K562 (cell line): ENCODE measurements around the gene PLAC1. TPM values are rescaled to one million over a fixed set of nuclear protein-coding genes. Genes with fewer than 3 reads are reported as not detected.

Source experiments
- ATF7 ChIP-seq: fragments of 450-650 bp; IDR thresholded peaks from 2 replicates; pipeline ENCODE4 v1.7.1; 2014; ENCODE audit warnings: mild to moderate bottlenecking, moderate library complexity
- CBFA2T2 ChIP-seq: fragments of 450-650 bp; conservative IDR thresholded peaks from 2 replicates; pipeline ENCODE4 v1.6.1; 2017; ENCODE audit warnings: mild to moderate bottlenecking
- CBX3 ChIP-seq, 2 experiments: IDR thresholded peaks; 1 replicate in 1 of 2; 2 replicates in 1 of 2; pipeline ENCODE4 v1.6.1; 2012; ENCODE audit warnings: inconsistent platforms in 2 of 2, low read length in 2 of 2, borderline replicate concordance in 1 of 2, control low read depth in 1 of 2
- E4F1 ChIP-seq: fragments of 250-450 bp; sonication (Bioruptor Pico); IDR thresholded peaks from 2 replicates; pipeline ENCODE4 v1.5.0; 2021; ENCODE audit warnings: mild to moderate bottlenecking, borderline replicate concordance
- ETV1 ChIP-seq: fragments of 450-650 bp; conservative IDR thresholded peaks from 2 replicates; pipeline ENCODE4 v1.6.1; 2016; ENCODE audit warnings: missing genetic modification characterization, control low read depth, low read depth, missing compliant biosample characterization
- ETV5 ChIP-seq: sonication (generic); formaldehyde crosslinking; IDR thresholded peaks from 2 replicates; pipeline ENCODE4 v1.4.0; 2020; ENCODE audit warnings: low read depth, mild to moderate bottlenecking, missing genetic modification reagents
- FOXA3 ChIP-seq, 2 experiments: fragments of 450-650 bp in 1 of 2; sonication (generic) in 1 of 2; formaldehyde crosslinking; IDR thresholded peaks in 1 of 2; conservative IDR thresholded peaks in 1 of 2; 2 replicates each; pipeline versions ENCODE4 v1.4.0 to v1.8.0; 2020 to 2022; ENCODE audit warnings: mild to moderate bottlenecking in 2 of 2, missing genetic modification reagents in 1 of 2
- HNRNPH1 ChIP-seq: fragments of 200-400 bp; formaldehyde crosslinking; optimal IDR thresholded peaks from 2 replicates; pipeline ENCODE3; 2017; ENCODE audit warnings: low read depth, mild to moderate bottlenecking, low read length, moderate library complexity
- MXI1 ChIP-seq: IDR thresholded peaks from 2 replicates; pipeline ENCODE4 v1.6.1; 2011; ENCODE audit warnings: low read depth, mild to moderate bottlenecking, improper control_type of control experiment, low read length
- NCOA2 ChIP-seq, 2 experiments: fragments of 450-650 bp; IDR thresholded peaks; 2 replicates each; pipeline ENCODE4 v1.6.1; 2018; ENCODE audit warnings: mild to moderate bottlenecking in 2 of 2, moderate library complexity in 1 of 2; ENCODE audit not compliant: partially characterized antibody in 2 of 2
- PPARD ChIP-seq: fragments of 250-450 bp; sonication (Bioruptor Pico); IDR thresholded peaks from 2 replicates; pipeline ENCODE4 v1.8.0; 2022; ENCODE audit warnings: inconsistent platforms, mild to moderate bottlenecking, moderate library complexity
- RBFOX2 ChIP-seq: fragments of 200-400 bp; formaldehyde crosslinking; IDR thresholded peaks from 2 replicates; pipeline ENCODE4 v1.6.1; 2017; ENCODE audit warnings: low read depth, mild to moderate bottlenecking, low read length, moderate library complexity
- RBM14 ChIP-seq: fragments of 200-400 bp; formaldehyde crosslinking; IDR thresholded peaks from 2 replicates; pipeline ENCODE4 v1.6.1; 2018; ENCODE audit warnings: low read depth, mild to moderate bottlenecking, low read length, moderate library complexity, borderline replicate concordance; ENCODE audit not compliant: insufficient read depth
- SIX5 ChIP-seq, 2 experiments: IDR thresholded peaks; 2 replicates each; pipeline ENCODE4 v1.6.1; 2011; ENCODE audit warnings: low read length in 2 of 2, borderline replicate concordance in 1 of 2, low read depth in 1 of 2, mild to moderate bottlenecking in 1 of 2, moderate library complexity in 1 of 2; ENCODE audit not compliant: insufficient read depth in 1 of 2
- SMARCA5 ChIP-seq: fragments of 450-650 bp; IDR thresholded peaks from 2 replicates; pipeline ENCODE4 v1.6.1; 2016
- TARDBP ChIP-seq: fragments of 450-650 bp; IDR thresholded peaks from 2 replicates; pipeline ENCODE4 v1.6.1; 2016
- TRIM24 ChIP-seq, 2 experiments: fragments of 450-650 bp; IDR thresholded peaks; 2 replicates each; pipeline ENCODE4 v1.6.1; 2016
- U2AF2 ChIP-seq: fragments of 200-400 bp; formaldehyde crosslinking; optimal IDR thresholded peaks from 2 replicates; pipeline ENCODE3; 2017; ENCODE audit warnings: low read depth, mild to moderate bottlenecking, low read length
- ZNF165 ChIP-seq: fragments of 250-450 bp; sonication (Bioruptor Pico); IDR thresholded peaks from 2 replicates; pipeline ENCODE4 v1.4.0; 2020; ENCODE audit warnings: borderline replicate concordance
- ZNF445 ChIP-seq: fragments of 250-450 bp; sonication (Bioruptor Pico); IDR thresholded peaks from 2 replicates; pipeline ENCODE4 v1.4.0; 2020; ENCODE audit warnings: low read depth, mild to moderate bottlenecking, moderate library complexity
- ZNF586 ChIP-seq: fragments of 450-650 bp; formaldehyde crosslinking; conservative IDR thresholded peaks from 2 replicates; pipeline ENCODE4 v1.4.0; 2020; ENCODE audit warnings: mild to moderate bottlenecking, moderate library complexity
- polyA plus RNA-seq, 8 experiments: library from polyadenylated mRNA; depleted of rRNA in 4 of 8; stranded (reverse) in 5 of 8; unstranded in 3 of 8; fragments of >200 nt; fragmentation: Nextera tagmentation in 2 of 8; fragmentation: Illumina TruSeq in 1 of 8; extraction: Ambion mirVana in 2 of 8; extraction: Trizol in 1 of 8; gene quantifications; 2 replicates each; pipeline versions ENCODE4 v1.2.1 to v1.2.3, GENCODE V29; 2011 to 2014; ENCODE audit warnings: inconsistent platforms in 1 of 8, missing spikeins in 1 of 8
- total RNA-seq, 7 experiments: library from RNA; depleted of rRNA in 6 of 7; stranded (reverse); fragments of >200 nt in 6 of 7; fragmentation: Illumina TruSeq in 2 of 7; extraction: Trizol in 2 of 7; gene quantifications; 2 replicates each; pipeline versions ENCODE4 v1.2.1 to v1.2.3, GENCODE V29; 2011 to 2021; ENCODE audit warnings: low replicate concordance in 1 of 7
- TF ChIP-seq, protein P1 (sequence below), 2 experiments: fragments of 200-800 bp in 1 of 2; sonication (Bioruptor generic) in 1 of 2; sonication (generic) in 1 of 2; formaldehyde crosslinking in 1 of 2; IDR thresholded peaks in 1 of 2; conservative IDR thresholded peaks in 1 of 2; 2 replicates each; pipeline versions ENCODE4 v1.5.0 to v1.6.1; 2016 to 2020; ENCODE audit warnings: missing compliant biosample characterization in 1 of 2, missing genetic modification characterization in 1 of 2, missing genetic modification reagents in 1 of 2
- TF ChIP-seq, protein P2 (sequence below): sonication (generic); formaldehyde crosslinking; IDR thresholded peaks from 2 replicates; pipeline ENCODE4 v1.8.0; 2022; ENCODE audit warnings: mild to moderate bottlenecking, missing genetic modification reagents, borderline replicate concordance

The PLAC1 gene
- total and polyA plus RNA-seq, 9 of the 15 experiments (the other 6 are each of a cell fraction or from before 2014, with no cell fraction given): 0.82 to 9.1 (median 1.7) TPM

DNA sequence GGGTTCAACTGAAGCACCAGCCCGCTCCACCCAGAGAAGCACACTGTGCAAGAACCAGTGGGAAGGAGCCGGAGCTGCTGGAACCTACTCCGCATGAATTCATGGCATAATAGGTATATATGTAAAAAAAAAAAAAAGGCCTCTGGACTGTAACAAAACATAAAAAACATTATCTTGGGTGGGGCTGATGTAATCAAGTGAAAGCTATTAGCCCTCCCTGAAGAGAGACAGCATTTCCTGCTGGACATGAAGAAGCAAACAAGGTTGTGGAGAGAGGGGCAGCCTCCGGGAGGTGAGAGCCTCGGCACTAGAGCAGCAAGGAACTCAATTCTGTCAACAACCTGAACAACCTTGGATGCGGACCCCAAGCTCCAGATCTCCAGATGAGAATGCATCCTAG lies 50.7 kb downstream of the PLAC1 start (continued):
- no peak for TF ChIP-seq ETV5
- no peak for TF ChIP-seq ZNF445 (CRISPR knock-in tag)
- TF ChIP-seq MXI1: no peak
- no peak for TF ChIP-seq E4F1 (CRISPR knock-in tag)
- TF ChIP-seq, protein P1, sequence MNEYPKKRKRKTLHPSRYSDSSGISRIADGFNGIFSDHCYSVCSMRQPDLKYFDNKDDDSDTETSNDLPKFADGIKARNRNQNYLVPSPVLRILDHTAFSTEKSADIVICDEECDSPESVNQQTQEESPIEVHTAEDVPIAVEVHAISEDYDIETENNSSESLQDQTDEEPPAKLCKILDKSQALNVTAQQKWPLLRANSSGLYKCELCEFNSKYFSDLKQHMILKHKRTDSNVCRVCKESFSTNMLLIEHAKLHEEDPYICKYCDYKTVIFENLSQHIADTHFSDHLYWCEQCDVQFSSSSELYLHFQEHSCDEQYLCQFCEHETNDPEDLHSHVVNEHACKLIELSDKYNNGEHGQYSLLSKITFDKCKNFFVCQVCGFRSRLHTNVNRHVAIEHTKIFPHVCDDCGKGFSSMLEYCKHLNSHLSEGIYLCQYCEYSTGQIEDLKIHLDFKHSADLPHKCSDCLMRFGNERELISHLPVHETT (CRISPR knock-in tag; conservative IDR thresholded peaks at IDR 0.05 in 1 of 2, IDR thresholded peaks at IDR 0.05 in 1 of 2): no peak
- peak; percentile 44; the same call in 1 of the 2 replicates for TF ChIP-seq ATF7
- TF ChIP-seq NCOA2 (IDR thresholded peaks at IDR 0.05; ENCODE audit: partially characterized antibody in 2 of 2): no peak
- no peak for TF ChIP-seq SIX5 (IDR thresholded peaks at IDR 0.05; ENCODE audit: borderline replicate concordance in 1 of 2, insufficient read depth in 1 of 2, low read depth in 1 of 2, low read length in 2 of 2)
- no peak for TF ChIP-seq TARDBP
- TF ChIP-seq RBFOX2: 0 out of 2 replicates have a peak, but pooled peaks have one; percentile 31
- TF ChIP-seq RBM14: no peak
- TF ChIP-seq CBX3 (IDR thresholded peaks at IDR 0.05; ENCODE audit: borderline replicate concordance in 1 of 2, low read length in 2 of 2): no peak
- no peak for TF ChIP-seq CBFA2T2
- 0 out of 2 replicates have a peak, but pooled peaks have one; percentile 36 for TF ChIP-seq ETV1 (tag)
- no peak for TF ChIP-seq HNRNPH1
- TF ChIP-seq ZNF586: no peak
- TF ChIP-seq, protein P2, sequence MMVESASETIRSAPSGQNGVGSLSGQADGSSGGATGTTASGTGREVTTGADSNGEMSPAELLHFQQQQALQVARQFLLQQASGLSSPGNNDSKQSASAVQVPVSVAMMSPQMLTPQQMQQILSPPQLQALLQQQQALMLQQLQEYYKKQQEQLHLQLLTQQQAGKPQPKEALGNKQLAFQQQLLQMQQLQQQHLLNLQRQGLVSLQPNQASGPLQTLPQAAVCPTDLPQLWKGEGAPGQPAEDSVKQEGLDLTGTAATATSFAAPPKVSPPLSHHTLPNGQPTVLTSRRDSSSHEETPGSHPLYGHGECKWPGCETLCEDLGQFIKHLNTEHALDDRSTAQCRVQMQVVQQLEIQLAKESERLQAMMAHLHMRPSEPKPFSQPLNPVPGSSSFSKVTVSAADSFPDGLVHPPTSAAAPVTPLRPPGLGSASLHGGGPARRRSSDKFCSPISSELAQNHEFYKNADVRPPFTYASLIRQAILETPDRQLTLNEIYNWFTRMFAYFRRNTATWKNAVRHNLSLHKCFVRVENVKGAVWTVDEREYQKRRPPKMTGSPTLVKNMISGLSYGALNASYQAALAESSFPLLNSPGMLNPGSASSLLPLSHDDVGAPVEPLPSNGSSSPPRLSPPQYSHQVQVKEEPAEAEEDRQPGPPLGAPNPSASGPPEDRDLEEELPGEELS: no peak
- TF ChIP-seq FOXA3 (CRISPR knock-in tag; conservative IDR thresholded peaks at IDR 0.05 in 1 of 2, IDR thresholded peaks at IDR 0.05 in 1 of 2): no peak
- TF ChIP-seq U2AF2: no peak
- no peak for TF ChIP-seq ZNF165 (CRISPR knock-in tag)
- TF ChIP-seq TRIM24 (IDR thresholded peaks at IDR 0.05): peak; percentile 36 to 81; a peak in 2 of 4 replicates
- TF ChIP-seq PPARD (CRISPR knock-in tag): no peak
- TF ChIP-seq SMARCA5: no peak
